Fibroblast of mammary gland (primary cell): ENCODE measurements around the gene DOLPP1.
"Not testable (repeated sequence)": the region's sequence is repeated elsewhere in the genome, so short reads cannot be mapped to it uniquely, and the experiment has no call there.

ENCODE experiments used
- DNase-seq: peaks from one replicate; pipeline ENCODE4 v3.0.0-alpha.2; 2010; ENCODE audit warnings: low read depth
- H3K4me3 ChIP-seq: 2 replicates; pipeline ENCODE4 v1.5.1; 2011; ENCODE audit warnings: low read depth, mild to moderate bottlenecking, low read length, moderate library complexity; ENCODE audit not compliant: control insufficient read depth
- CTCF ChIP-seq: conservative IDR thresholded peaks from 2 replicates; pipeline ENCODE4 v1.5.1; 2011; ENCODE audit warnings: low read depth, low read length, inconsistent platforms; ENCODE audit not compliant: control insufficient read depth, insufficient read depth

DOLPP1 gene

GRCh38 chr9:129111528-129112151 is 30.7 kb downstream of the DOLPP1 start:
- peak; percentile 51 for DNase-seq
- H3K4me3 ChIP-seq, result peak overlapping the region; percentile 86
- TF ChIP-seq CTCF, result no peak

- not testable (repeated sequence) for DNase-seq
- H3K4me3 ChIP-seq, result peak overlapping the region; percentile 86
These were observed 31.6 kb downstream of the DOLPP1 start for GRCh38 chr9:129112526-129112925.

GRCh38 chr9:129113645-129114304 is 32.9 kb downstream of the DOLPP1 start:
- H3K4me3 ChIP-seq, result no peak overlapping the region
- DNase-seq, result no peak
- TF ChIP-seq CTCF, result no peak

GRCh38 chr9:129118799-129119198 is 37.9 kb downstream of the DOLPP1 start:
- H3K4me3 ChIP-seq, result no peak overlapping the region
- DNase-seq, result no peak
- no peak for TF ChIP-seq CTCF

- H3K4me3 ChIP-seq, result no peak overlapping the region
- no peak for TF ChIP-seq CTCF
- peak; percentile 49 for DNase-seq
These were observed 40.6 kb downstream of the DOLPP1 start for GRCh38 chr9:129121483-129121882.

- H3K4me3 ChIP-seq, result no peak overlapping the region
- no peak for TF ChIP-seq CTCF
- DNase-seq, result no peak
These were observed 41.2 kb downstream of the DOLPP1 start for GRCh38 chr9:129122133-129122532.

GRCh38 chr9:129122976-129123375 is 42.1 kb downstream of the DOLPP1 start:
- DNase-seq, H3K4me3 ChIP-seq: not testable (repeated sequence)

- TF ChIP-seq CTCF, result no peak
These were observed 43.7 kb downstream of the DOLPP1 start for GRCh38 chr9:129124506-129125069.

More at GRCh38 chr9:129124506-129125069, 43.7 kb downstream of the DOLPP1 start:
- DNase-seq, result no peak
- H3K4me3 ChIP-seq, result no peak overlapping the region
